SK-N-SH (cell line): ENCODE results near the gene SGPL1.

Experiments used
- CHD2 ChIP-seq: fragments of 150-350 bp; IDR thresholded peaks from 2 replicates; pipeline ENCODE4 v1.6.1; 2018; ENCODE audit warnings: low read length; ENCODE audit not compliant: partially characterized antibody
- CTCF ChIP-seq: fragments of 200-600 bp; sonication (generic); IDR thresholded peaks from 2 replicates; pipeline ENCODE4 v1.6.1; 2017; ENCODE audit warnings: antibody characterized with exemption, mild to moderate bottlenecking, moderate library complexity
- ELF1 ChIP-seq: IDR thresholded peaks from 2 replicates; pipeline ENCODE4 v1.4.0; 2012
- EP300 ChIP-seq, 2 experiments: IDR thresholded peaks; 2 replicates each; pipeline versions ENCODE4 v1.4.0 to v1.6.1; 2012; ENCODE audit warnings: borderline replicate concordance in 1 of 2, low read depth in 1 of 2, low read length in 1 of 2
- FOXJ3 ChIP-seq: sonication (generic); formaldehyde crosslinking; IDR thresholded peaks from 2 replicates; pipeline ENCODE4 v1.5.1; 2020; ENCODE audit warnings: mild to moderate bottlenecking, missing genetic modification reagents
- FOXM1 ChIP-seq: IDR thresholded peaks from 2 replicates; pipeline ENCODE4 v1.4.0; 2012; ENCODE audit warnings: low read depth, mild to moderate bottlenecking
- GATA2 ChIP-seq: sonication (generic); formaldehyde crosslinking; IDR thresholded peaks from 2 replicates; pipeline ENCODE4 v1.5.0; 2020; ENCODE audit warnings: mild to moderate bottlenecking, missing genetic modification reagents
- MAX ChIP-seq: IDR thresholded peaks from 2 replicates; pipeline ENCODE4 v1.4.0; 2012; ENCODE audit warnings: low read depth
- RCOR1 ChIP-seq: fragments of 150-350 bp; IDR thresholded peaks from 2 replicates; pipeline ENCODE4 v1.6.1; 2017; ENCODE audit warnings: antibody characterized with exemption, low read length
- TAF1 ChIP-seq: IDR thresholded peaks from 2 replicates; pipeline ENCODE4 v1.6.1; 2012; ENCODE audit warnings: low read depth, mild to moderate bottlenecking, low read length, moderate library complexity, borderline replicate concordance
- TCF12 ChIP-seq: IDR thresholded peaks from 2 replicates; pipeline ENCODE4 v1.4.0; 2012
- TEAD4 ChIP-seq: IDR thresholded peaks from 2 replicates; pipeline ENCODE4 v1.4.0; 2012; ENCODE audit warnings: mild to moderate bottlenecking, borderline replicate concordance; ENCODE audit not compliant: insufficient read depth
- YY1 ChIP-seq: IDR thresholded peaks from 2 replicates; pipeline ENCODE4 v1.4.0; 2012; ENCODE audit warnings: low read depth, mild to moderate bottlenecking

GRCh38 chr10:70910486-70911341, 95.0 kb downstream of the SGPL1 start:
- TF ChIP-seq YY1 (no peak), CTCF (no peak), TAF1 (no peak), TCF12 (no peak), CHD2 (no peak), GATA2 (CRISPR knock-in tag) (no peak), RCOR1 (no peak), TEAD4 (no peak), MAX (no peak), ELF1 (no peak), FOXJ3 (CRISPR knock-in tag) (no peak), FOXM1 (no peak), EP300 (IDR thresholded peaks at IDR 0.05; ENCODE audit: borderline replicate concordance in 1 of 2, low read depth in 1 of 2, low read length in 1 of 2) (no peak)
